GM21723 (cell line): ENCODE measurements around the gene NECAB3.

Experiments used
- ATAC-seq: cut with Tn5 transposase; IDR thresholded peaks from one replicate; pipeline ENCODE4 v1.9.1; 2021; ENCODE audit warnings: mild to moderate bottlenecking, moderate library complexity; ENCODE audit not compliant: unreplicated experiment

The NECAB3 gene

GRCh38 chr20:33677991-33678702, 3.9 kb upstream of the NECAB3 start:
- no peak for ATAC-seq

- ATAC-seq: no peak
These were observed 2.7 kb upstream of the NECAB3 start for GRCh38 chr20:33676652-33677645.

- no peak for ATAC-seq
These were observed 1.9 kb upstream of the NECAB3 start for GRCh38 chr20:33676121-33676520.

GRCh38 chr20:33675136-33675959, 1.1 kb upstream of the NECAB3 start:
- ATAC-seq: no peak

- ATAC-seq: no peak
These were observed 576 bp downstream of the NECAB3 start for GRCh38 chr20:33673410-33674293.

- ATAC-seq: no peak
These were observed 1.2 kb downstream of the NECAB3 start for GRCh38 chr20:33673114-33673409.

- ATAC-seq: no peak
These were observed 1.7 kb downstream of the NECAB3 start for GRCh38 chr20:33672426-33673113.

GRCh38 chr20:33671573-33672288, 2.5 kb downstream of the NECAB3 start:
- ATAC-seq: no peak

GRCh38 chr20:33670715-33671499, 3.3 kb downstream of the NECAB3 start:
- no peak for ATAC-seq

GRCh38 chr20:33669873-33670640, 4.2 kb downstream of the NECAB3 start:
- ATAC-seq: no peak

GRCh38 chr20:33669224-33669623, 5.0 kb downstream of the NECAB3 start:
- no peak for ATAC-seq

- ATAC-seq: no peak
These were observed 5.6 kb downstream of the NECAB3 start for GRCh38 chr20:33668466-33669155.

GRCh38 chr20:33667676-33668465, 6.4 kb downstream of the NECAB3 start:
- peak; percentile 38 for ATAC-seq

GRCh38 chr20:33667245-33667675, 7.0 kb downstream of the NECAB3 start:
- no peak for ATAC-seq

GRCh38 chr20:33666293-33667244, 7.7 kb downstream of the NECAB3 start, which contains the start of gene ACTL10:
ACTL10 (plus strand) TSS chr20:33666943; CDS start chr20:33667498, 555 bp downstream.
- peak; percentile 64 for ATAC-seq
